ENCODE measurements around the gene SBK3. TPM values are rescaled to one million over a fixed set of nuclear protein-coding genes. Genes with fewer than 3 reads are reported as not detected.

SBK3 gene
- total and polyA plus RNA-seq, 4 donors = 0.11 to 0.17 TPM; not detected in 2

- H3K4me3 ChIP-seq (ENCODE audit: low read depth, low read length) = no peak overlapping the region
- H3K27me3 ChIP-seq (ENCODE audit: control insufficient read depth, insufficient read depth, low read length) = peaks cover 6% of the 10 kb centered on the region
- no peak overlapping the region for H3K27ac ChIP-seq (ENCODE audit: low read depth, low read length)
- H3K9me3 ChIP-seq (ENCODE audit: control insufficient read depth, insufficient read depth, low read length) = no peaks in the 10 kb centered on the region
- peaks cover 12% of the 10 kb centered on the region for H3K36me3 ChIP-seq (ENCODE audit: control insufficient read depth, insufficient read depth, low read length)
- no peak for DNase-seq (ENCODE audit: low read depth in 4 of 6, low spot score in 6 of 6)
- peaks cover 26% of the 10 kb centered on the region for H3K4me1 ChIP-seq (ENCODE audit: control insufficient read depth, insufficient read depth, low read length)
- WGBS (ENCODE audit: insufficient coverage) = 67% methylated on average over 17 of the region's 18 CpGs
Measured at GRCh38 chr19:55493052-55493644, 52.2 kb downstream of the SBK3 start.

DNA sequence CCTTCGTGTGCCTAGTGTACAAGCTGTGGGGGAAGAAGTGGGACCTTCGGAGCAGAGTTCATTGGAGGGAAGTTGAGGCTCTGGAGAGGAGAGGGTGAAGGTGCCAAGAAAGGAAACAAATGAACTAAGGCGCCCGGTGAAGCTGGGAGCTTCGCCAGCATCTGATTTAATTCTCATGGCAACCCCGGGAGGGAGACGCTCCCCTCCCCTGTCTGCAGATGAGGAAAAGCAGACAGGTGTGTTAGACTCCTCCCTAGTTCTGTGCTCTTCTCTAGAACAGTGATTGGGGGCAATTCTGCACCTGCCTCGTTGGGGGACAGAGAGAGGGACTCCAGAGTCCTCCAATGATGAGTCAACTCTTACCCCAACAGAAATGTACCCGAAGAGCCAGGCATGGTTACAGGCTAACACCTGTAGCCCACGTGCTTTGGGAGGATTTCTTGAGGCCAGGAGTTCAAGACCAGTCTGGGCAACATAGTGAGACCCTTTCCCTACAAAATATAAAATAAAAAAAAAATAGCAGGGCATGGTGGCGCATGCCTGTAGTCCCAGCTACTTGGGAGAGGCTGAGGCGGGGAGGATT, 52.9 kb downstream of the SBK3 start:
- H3K9me3 ChIP-seq (ENCODE audit: control insufficient read depth, insufficient read depth, low read length) = no peaks in the 10 kb centered on the region
- peaks cover 6% of the 10 kb centered on the region for H3K27me3 ChIP-seq (ENCODE audit: control insufficient read depth, insufficient read depth, low read length)
- DNase-seq (ENCODE audit: low read depth in 4 of 6, low spot score in 6 of 6) = peak in 1 of 6 donors; percentile 5
- H3K4me1 ChIP-seq (ENCODE audit: control insufficient read depth, insufficient read depth, low read length) = peaks cover 33% of the 10 kb centered on the region
- H3K4me3 ChIP-seq (ENCODE audit: low read depth, low read length) = no peak overlapping the region
- peaks cover 12% of the 10 kb centered on the region for H3K36me3 ChIP-seq (ENCODE audit: control insufficient read depth, insufficient read depth, low read length)
- WGBS (ENCODE audit: insufficient coverage) = 39% methylated on average over 7 of the region's 12 CpGs
- no peak overlapping the region for H3K27ac ChIP-seq (ENCODE audit: low read depth, low read length)

- 75% methylated on average over 21 of the region's 24 CpGs for whole genome bisulfite sequencing (ENCODE audit: insufficient coverage)
- H3K36me3 ChIP-seq (ENCODE audit: control insufficient read depth, insufficient read depth, low read length) = peaks cover 18% of the 10 kb centered on the region
- peaks cover 40% of the 10 kb centered on the region for H3K4me1 ChIP-seq (ENCODE audit: control insufficient read depth, insufficient read depth, low read length)
- H3K27ac ChIP-seq (ENCODE audit: low read depth, low read length) = no peak overlapping the region
- no peak for DNase-seq (ENCODE audit: low read depth in 4 of 6, low spot score in 6 of 6)
- H3K27me3 ChIP-seq (ENCODE audit: control insufficient read depth, insufficient read depth, low read length) = peaks cover 6% of the 10 kb centered on the region
- no peaks in the 10 kb centered on the region for H3K9me3 ChIP-seq (ENCODE audit: control insufficient read depth, insufficient read depth, low read length)
- no peak overlapping the region for H3K4me3 ChIP-seq (ENCODE audit: low read depth, low read length)
Measured at GRCh38 chr19:55491546-55492360, 53.6 kb downstream of the SBK3 start.

Other genes with a start within 250 kb of the SBK3 start
- gene TMEM150B, start 220.2 kb downstream of the SBK3 start, total RNA-seq = under 1 TPM; 0.66 to 0.89 TPM
- gene TMEM150B, start 220.2 kb downstream of the SBK3 start, polyA plus RNA-seq (ENCODE audit: insufficient read length in 2 of 2) = under 1 TPM; 0.52 to 0.77 TPM
- gene KMT5C, start 205.7 kb downstream of the SBK3 start, total RNA-seq = 10 to 100 TPM in 1 of 2 donors, 1 to 10 TPM in 1; 7.0 to 22.4 TPM
- gene KMT5C, start 205.7 kb downstream of the SBK3 start, polyA plus RNA-seq (ENCODE audit: insufficient read length in 2 of 2) = 10 to 100 TPM; 25.5 to 39.2 TPM
- 1 to 10 TPM in 1 of 2 donors, under 1 TPM in 1; 0.69 to 2.8 TPM for gene COX6B2, start 190.8 kb downstream of the SBK3 start, total RNA-seq
- 1 to 10 TPM; 3.8 to 4.8 TPM for gene COX6B2, start 190.8 kb downstream of the SBK3 start, polyA plus RNA-seq (ENCODE audit: insufficient read length in 2 of 2)
- gene GARIN5B, start 182.3 kb downstream of the SBK3 start, total RNA-seq = not detected
- under 1 TPM; 0.14 to 0.43 TPM for gene GARIN5B, start 182.3 kb downstream of the SBK3 start, polyA plus RNA-seq (ENCODE audit: insufficient read length in 2 of 2)
- under 1 TPM; 0.20 to 0.22 TPM for gene IL11, start 175.1 kb downstream of the SBK3 start, total RNA-seq
- 1 to 10 TPM; 1.5 to 1.9 TPM for gene IL11, start 175.1 kb downstream of the SBK3 start, polyA plus RNA-seq (ENCODE audit: insufficient read length in 2 of 2)
- gene TMEM190, start 168.7 kb downstream of the SBK3 start, total RNA-seq = 1 to 10 TPM in 1 of 2 donors, under 1 TPM in 1; 0.40 to 2.2 TPM
- gene TMEM190, start 168.7 kb downstream of the SBK3 start, polyA plus RNA-seq (ENCODE audit: insufficient read length in 2 of 2) = 1 to 10 TPM in 1 of 2 donors, under 1 TPM in 1; 0.65 to 5.0 TPM
- gene TMEM238, start 161.3 kb downstream of the SBK3 start, total RNA-seq = under 1 TPM in 1 of 2 donors, not detected in 1; 0.55 TPM
- gene TMEM238, start 161.3 kb downstream of the SBK3 start, polyA plus RNA-seq (ENCODE audit: insufficient read length in 2 of 2) = under 1 TPM; 0.69 to 0.86 TPM
- 100 to 1,000 TPM; 135 to 417 TPM for gene RPL28, start 159.6 kb downstream of the SBK3 start, total RNA-seq
- gene RPL28, start 159.6 kb downstream of the SBK3 start, polyA plus RNA-seq (ENCODE audit: insufficient read length in 2 of 2) = 1,000 to 10,000 TPM; 1,153 to 1,205 TPM
- gene UBE2S, start 137.8 kb downstream of the SBK3 start, total RNA-seq = 10 to 100 TPM; 14.6 to 55.8 TPM
- gene UBE2S, start 137.8 kb downstream of the SBK3 start, polyA plus RNA-seq (ENCODE audit: insufficient read length in 2 of 2) = 100 to 1,000 TPM; 104 to 124 TPM
- 1 to 10 TPM; 4.0 to 5.2 TPM for gene SHISA7, start 102.2 kb downstream of the SBK3 start, total RNA-seq
- 10 to 100 TPM; 29.1 to 35.6 TPM for gene SHISA7, start 102.2 kb downstream of the SBK3 start, polyA plus RNA-seq (ENCODE audit: insufficient read length in 2 of 2)
- gene ISOC2, start 83.9 kb downstream of the SBK3 start, total RNA-seq = 10 to 100 TPM; 30.3 to 59.3 TPM
- gene ISOC2, start 83.9 kb downstream of the SBK3 start, polyA plus RNA-seq (ENCODE audit: insufficient read length in 2 of 2) = 10 to 100 TPM; 60.2 to 65.1 TPM
- gene C19orf85, start 80.8 kb downstream of the SBK3 start, total RNA-seq = not detected
- gene C19orf85, start 80.8 kb downstream of the SBK3 start, polyA plus RNA-seq (ENCODE audit: insufficient read length in 2 of 2) = not detected
- 1 to 10 TPM; 1.5 to 1.7 TPM for gene ZNF628, start 68.9 kb downstream of the SBK3 start, total RNA-seq
- 1 to 10 TPM; 5.7 to 6.6 TPM for gene ZNF628, start 68.9 kb downstream of the SBK3 start, polyA plus RNA-seq (ENCODE audit: insufficient read length in 2 of 2)
- gene NAT14, start 60.4 kb downstream of the SBK3 start, total RNA-seq = 10 to 100 TPM; 16.2 to 45.6 TPM
- gene NAT14, start 60.4 kb downstream of the SBK3 start, polyA plus RNA-seq (ENCODE audit: insufficient read length in 2 of 2) = 10 to 100 TPM; 93.2 to 94.0 TPM
- gene SSC5D, start 57.1 kb downstream of the SBK3 start, total RNA-seq = 1 to 10 TPM; 3.5 to 6.0 TPM
- gene SSC5D, start 57.1 kb downstream of the SBK3 start, polyA plus RNA-seq (ENCODE audit: insufficient read length in 2 of 2) = 1 to 10 TPM; 2.3 to 4.7 TPM
- gene SBK2, start 8.4 kb downstream of the SBK3 start, total RNA-seq = under 1 TPM in 1 of 2 donors, not detected in 1; 0.44 TPM
- under 1 TPM in 1 of 2 donors, not detected in 1; 0.15 TPM for gene SBK2, start 8.4 kb downstream of the SBK3 start, polyA plus RNA-seq (ENCODE audit: insufficient read length in 2 of 2)
- gene ZNF579, start 35.3 kb upstream of the SBK3 start, total RNA-seq = 1 to 10 TPM; 2.1 to 9.9 TPM
- 10 to 100 TPM; 24.9 to 25.3 TPM for gene ZNF579, start 35.3 kb upstream of the SBK3 start, polyA plus RNA-seq (ENCODE audit: insufficient read length in 2 of 2)
- gene FIZ1, start 54.0 kb upstream of the SBK3 start, total RNA-seq = 1 to 10 TPM; 2.3 to 7.5 TPM
- 10 to 100 TPM; 23.4 to 26.5 TPM for gene FIZ1, start 54.0 kb upstream of the SBK3 start, polyA plus RNA-seq (ENCODE audit: insufficient read length in 2 of 2)
- 1 to 10 TPM; 5.1 to 9.6 TPM for gene ZNF524, start 54.7 kb upstream of the SBK3 start, total RNA-seq
- gene ZNF524, start 54.7 kb upstream of the SBK3 start, polyA plus RNA-seq (ENCODE audit: insufficient read length in 2 of 2) = 10 to 100 TPM; 11.2 to 13.6 TPM
- gene ZNF865, start 60.1 kb upstream of the SBK3 start, total RNA-seq = 1 to 10 TPM; 1.4 to 2.1 TPM
- gene ZNF865, start 60.1 kb upstream of the SBK3 start, polyA plus RNA-seq (ENCODE audit: insufficient read length in 2 of 2) = 10 to 100 TPM; 14.8 to 15.4 TPM
- gene ZNF784, start 79.0 kb upstream of the SBK3 start, total RNA-seq = 1 to 10 TPM; 2.9 to 6.3 TPM
- gene ZNF784, start 79.0 kb upstream of the SBK3 start, polyA plus RNA-seq (ENCODE audit: insufficient read length in 2 of 2) = 10 to 100 TPM in 1 of 2 donors, 1 to 10 TPM in 1; 9.9 to 12.8 TPM
- 10 to 100 TPM in 1 of 2 donors, 1 to 10 TPM in 1; 3.5 to 15.6 TPM for gene ZNF580, start 95.5 kb upstream of the SBK3 start, total RNA-seq
- gene ZNF580, start 95.5 kb upstream of the SBK3 start, polyA plus RNA-seq (ENCODE audit: insufficient read length in 2 of 2) = 10 to 100 TPM; 61.7 to 71.7 TPM
- 10 to 100 TPM in 1 of 2 donors, 1 to 10 TPM in 1; 6.6 to 10.5 TPM for gene ZNF581, start 98.1 kb upstream of the SBK3 start, total RNA-seq
- gene ZNF581, start 98.1 kb upstream of the SBK3 start, polyA plus RNA-seq (ENCODE audit: insufficient read length in 2 of 2) = 10 to 100 TPM; 19.0 to 20.5 TPM
- gene CCDC106, start 102.7 kb upstream of the SBK3 start, total RNA-seq = 10 to 100 TPM; 13.4 to 14.1 TPM
- 10 to 100 TPM; 56.9 to 57.6 TPM for gene CCDC106, start 102.7 kb upstream of the SBK3 start, polyA plus RNA-seq (ENCODE audit: insufficient read length in 2 of 2)
- 100 to 1,000 TPM in 1 of 2 donors, 10 to 100 TPM in 1; 60.7 to 119 TPM for gene U2AF2, start 109.5 kb upstream of the SBK3 start, total RNA-seq
- gene U2AF2, start 109.5 kb upstream of the SBK3 start, polyA plus RNA-seq (ENCODE audit: insufficient read length in 2 of 2) = 100 to 1,000 TPM; 203 to 207 TPM
- 10 to 100 TPM; 31.3 to 33.4 TPM for gene EPN1, start 129.7 kb upstream of the SBK3 start, total RNA-seq
- gene EPN1, start 129.7 kb upstream of the SBK3 start, polyA plus RNA-seq (ENCODE audit: insufficient read length in 2 of 2) = 100 to 1,000 TPM; 188 to 192 TPM
- gene NLRP9, start 192.9 kb upstream of the SBK3 start, total RNA-seq = not detected
- gene NLRP9, start 192.9 kb upstream of the SBK3 start, polyA plus RNA-seq (ENCODE audit: insufficient read length in 2 of 2) = under 1 TPM in 1 of 2 donors, not detected in 1; 0.08 TPM
- gene RFPL4A, start 213.6 kb upstream of the SBK3 start, total RNA-seq = not detected
- gene RFPL4A, start 213.6 kb upstream of the SBK3 start, polyA plus RNA-seq (ENCODE audit: insufficient read length in 2 of 2) = not detected
- not detected for gene RFPL4AL1, start 223.6 kb upstream of the SBK3 start, total RNA-seq
- gene RFPL4AL1, start 223.6 kb upstream of the SBK3 start, polyA plus RNA-seq (ENCODE audit: insufficient read length in 2 of 2) = not detected

Data from spinal cord (tissue), 10 donors.